ENCODE results near the gene SLC16A4. TPM values are rescaled to one million over a fixed set of nuclear protein-coding genes. Genes with fewer than 3 reads are reported as not detected.

Gene SLC16A4
- total RNA-seq, 1 donor from 2014 or later: 6.4 TPM

GRCh38 chr1:110338886-110339406 is 51.9 kb downstream of the SLC16A4 start, which contains the start of gene RBM15:
TSS of gene RBM15 (plus strand) at chr1:110339377. CDS start at chr1:110339406, 29 bp downstream.
- H3K4me1 ChIP-seq: peaks cover 53% of the 10 kb centered on the region
- H3K9me3 ChIP-seq: no peaks in the 10 kb centered on the region
- no peaks in the 10 kb centered on the region for H3K27me3 ChIP-seq
- peak within 1 kb of the TSS; percentile 98 for H3K27ac ChIP-seq
- intact Hi-C loops (cut with DNase I): no loop called here
- TF ChIP-seq POLR2AphosphoS5 (IDR thresholded peaks at IDR 0.05; ENCODE audit: insufficient read depth in 1 of 2, low read depth in 1 of 2) (peak in 1 of 2 donors; percentile 93), CTCF (IDR thresholded peaks at IDR 0.05) (no peak), POLR2A (IDR thresholded peaks at IDR 0.05) (no peak)
- H3K36me3 ChIP-seq: peaks cover 0 to 17% of the 10 kb centered on the region in 2 donors
- H3K4me3 ChIP-seq: peak within 1 kb of the TSS; percentile 67 to 84
- peak; percentile 100 for DNase-seq (ENCODE audit: extremely low spot score in 2 of 2)

- TF ChIP-seq CTCF (IDR thresholded peaks at IDR 0.05): peak in 2 of 3 experiments; percentile 61 to 66
- peak; percentile 23 to 42 for TF ChIP-seq POLR2A (IDR thresholded peaks at IDR 0.05)
- peak in 1 of 2 donors; percentile 91 for TF ChIP-seq POLR2AphosphoS5 (IDR thresholded peaks at IDR 0.05; ENCODE audit: insufficient read depth in 1 of 2, low read depth in 1 of 2)
- H3K4me3 ChIP-seq: peak overlapping the region; percentile 67 to 84
- intact Hi-C loops (cut with DNase I): no loop called here
- peak in 1 of 2 donors; percentile 100 for DNase-seq (ENCODE audit: extremely low spot score in 2 of 2)
- H3K4me1 ChIP-seq: peaks cover 47% of the 10 kb centered on the region
- peaks cover 0 to 15% of the 10 kb centered on the region in 2 donors for H3K36me3 ChIP-seq
- H3K27me3 ChIP-seq: no peaks in the 10 kb centered on the region
- peak overlapping the region; percentile 98 for H3K27ac ChIP-seq
- H3K9me3 ChIP-seq: no peaks in the 10 kb centered on the region
These were observed 52.4 kb downstream of the SLC16A4 start for GRCh38 chr1:110338309-110338885.

GRCh38 chr1:110337704-110338308 is 53.0 kb downstream of the SLC16A4 start:
- Histone ChIP-seq H3K9me3 (no peaks in the 10 kb centered on the region), H3K4me3 (peak overlapping the region; percentile 67 to 84), H3K27me3 (no peaks in the 10 kb centered on the region), H3K4me1 (peaks cover 41% of the 10 kb centered on the region), H3K27ac (peak overlapping the region; percentile 98), H3K36me3 (peaks cover 0 to 15% of the 10 kb centered on the region in 2 donors)
- peak in 1 of 2 donors; percentile 89 for DNase-seq (ENCODE audit: extremely low spot score in 2 of 2)
- intact Hi-C loops (cut with DNase I): no loop called here
- no peak for TF ChIP-seq POLR2A (IDR thresholded peaks at IDR 0.05)
- TF ChIP-seq CTCF (IDR thresholded peaks at IDR 0.05): no peak
- TF ChIP-seq POLR2AphosphoS5 (IDR thresholded peaks at IDR 0.05; ENCODE audit: insufficient read depth in 1 of 2, low read depth in 1 of 2): no peak

- Histone ChIP-seq H3K4me3 (no peak overlapping the region), H3K27me3 (no peaks in the 10 kb centered on the region), H3K4me1 (peaks cover 28% of the 10 kb centered on the region), H3K27ac (no peak overlapping the region), H3K36me3 (peaks cover 0 to 9% of the 10 kb centered on the region in 2 donors), H3K9me3 (no peaks in the 10 kb centered on the region)
- DNase-seq (ENCODE audit: extremely low spot score in 2 of 2): no peak
- intact Hi-C loops (cut with DNase I): no loop called here
- TF ChIP-seq POLR2A (IDR thresholded peaks at IDR 0.05) (no peak), CTCF (IDR thresholded peaks at IDR 0.05) (no peak), POLR2AphosphoS5 (IDR thresholded peaks at IDR 0.05; ENCODE audit: insufficient read depth in 1 of 2, low read depth in 1 of 2) (no peak)
These were observed 54.4 kb downstream of the SLC16A4 start for GRCh38 chr1:110336300-110337039.

Data from vagina (tissue), 2 donors.